Colonic mucosa (tissue), 4 donors: Measurements from ENCODE around the gene PIM3. TPM values are rescaled to one million over a fixed set of nuclear protein-coding genes. Genes with fewer than 3 reads are reported as not detected.

Experiments
- DNase-seq: peaks from one replicate; pipeline ENCODE4 v3.0.0-alpha.2; 2020
- H3K27ac ChIP-seq: fragments of 200-600 bp; one replicate; pipeline ENCODE4 v1.8.0; 2021
- H3K27me3 ChIP-seq: fragments of 200-600 bp; one replicate; pipeline ENCODE4 v1.8.0; 2021
- H3K36me3 ChIP-seq: fragments of 200-600 bp; one replicate; pipeline ENCODE4 v1.8.0; 2021
- H3K4me1 ChIP-seq: fragments of 200-600 bp; one replicate; pipeline ENCODE4 v1.8.0; 2021; ENCODE audit warnings: mild to moderate bottlenecking
- H3K4me3 ChIP-seq: fragments of 200-600 bp; one replicate; pipeline ENCODE4 v1.8.0; 2021
- H3K9ac ChIP-seq, 2 donors: one replicate each; pipeline ENCODE4 v1.7.0; 2013; ENCODE audit warnings: control low read depth in 2 of 2, low read depth in 2 of 2, low read length in 2 of 2
- H3K9me3 ChIP-seq: fragments of 200-600 bp; one replicate; pipeline ENCODE4 v1.8.0; 2021
- intact Hi-C: fragments of 100-400 bp; cut with DNase I; formaldehyde crosslinking; loops from one replicate; pipeline ENCODE4 v1.14.1; 2022
- total RNA-seq, 2 donors: library from RNA; stranded (reverse); fragmentation: NEBNext Ultra II Directional in 1 of 2; extraction: Animal tissue kit (Norgen Biotek cat#: 25700) in 1 of 2; gene quantifications; one replicate each; pipeline ENCODE4 v1.2.1, GENCODE V29; 2021
- TF ChIP-seq, protein P1 (sequence below): fragments of 200-600 bp; IDR thresholded peaks from one replicate; pipeline ENCODE4 v1.8.0; 2022; ENCODE audit warnings: antibody characterized with exemption, mild to moderate bottlenecking
- donor health status: healthy.
- donor health status: DM: no; HTN: no; CAD: no.
- donor health status: DM: no; HTN: no; CAD: no.

The PIM3 gene
- total RNA-seq, 2 donors from 2014 or later: 65.6 to 74.4 TPM

DNA sequence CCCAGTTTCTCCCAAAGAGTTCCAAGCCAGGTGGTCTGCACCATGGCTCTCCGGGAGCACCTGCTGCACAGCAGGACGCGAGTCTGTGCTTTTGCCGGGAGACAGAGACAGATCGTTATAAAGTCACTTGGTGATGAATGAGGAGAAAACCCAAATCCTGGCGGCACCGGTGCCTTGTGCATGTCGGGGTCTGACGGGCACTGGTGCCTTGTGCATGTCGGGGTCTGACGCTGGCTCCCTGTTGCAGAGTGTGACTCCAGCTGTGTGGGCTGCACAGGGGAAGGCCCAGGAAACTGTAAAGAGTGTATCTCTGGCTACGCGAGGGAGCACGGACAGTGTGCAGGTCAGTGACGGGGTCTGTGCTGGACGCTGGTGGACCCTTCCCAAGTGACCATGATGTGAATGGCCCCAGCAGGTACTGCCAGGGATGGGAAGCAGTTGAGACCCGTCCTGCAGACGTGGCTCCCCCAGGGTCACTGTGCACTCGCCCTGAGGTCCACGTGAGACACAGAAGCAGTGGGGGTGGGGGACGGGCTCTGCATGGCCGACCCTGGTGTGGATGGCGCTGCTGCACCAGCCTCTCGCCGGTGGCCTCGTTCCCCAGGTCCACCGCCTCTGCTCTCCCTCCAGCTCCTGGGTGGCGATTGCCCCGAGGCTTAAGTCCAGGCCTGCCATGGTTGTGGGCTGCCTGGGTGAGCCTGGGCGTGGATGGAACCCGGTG lies 36.3 kb upstream of the PIM3 start:
- TF ChIP-seq, protein P1, sequence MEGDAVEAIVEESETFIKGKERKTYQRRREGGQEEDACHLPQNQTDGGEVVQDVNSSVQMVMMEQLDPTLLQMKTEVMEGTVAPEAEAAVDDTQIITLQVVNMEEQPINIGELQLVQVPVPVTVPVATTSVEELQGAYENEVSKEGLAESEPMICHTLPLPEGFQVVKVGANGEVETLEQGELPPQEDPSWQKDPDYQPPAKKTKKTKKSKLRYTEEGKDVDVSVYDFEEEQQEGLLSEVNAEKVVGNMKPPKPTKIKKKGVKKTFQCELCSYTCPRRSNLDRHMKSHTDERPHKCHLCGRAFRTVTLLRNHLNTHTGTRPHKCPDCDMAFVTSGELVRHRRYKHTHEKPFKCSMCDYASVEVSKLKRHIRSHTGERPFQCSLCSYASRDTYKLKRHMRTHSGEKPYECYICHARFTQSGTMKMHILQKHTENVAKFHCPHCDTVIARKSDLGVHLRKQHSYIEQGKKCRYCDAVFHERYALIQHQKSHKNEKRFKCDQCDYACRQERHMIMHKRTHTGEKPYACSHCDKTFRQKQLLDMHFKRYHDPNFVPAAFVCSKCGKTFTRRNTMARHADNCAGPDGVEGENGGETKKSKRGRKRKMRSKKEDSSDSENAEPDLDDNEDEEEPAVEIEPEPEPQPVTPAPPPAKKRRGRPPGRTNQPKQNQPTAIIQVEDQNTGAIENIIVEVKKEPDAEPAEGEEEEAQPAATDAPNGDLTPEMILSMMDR: no peak
- no peaks in the 10 kb centered on the region for H3K36me3 ChIP-seq
- H3K4me1 ChIP-seq: no peaks in the 10 kb centered on the region
- H3K9me3 ChIP-seq: no peaks in the 10 kb centered on the region
- no peak for DNase-seq
- no peak overlapping the region for H3K4me3 ChIP-seq
- intact Hi-C loops: loop anchor here (10.0 kb wide), 1 partner anchor 221 kb away; no protein-coding TSS in a partner anchor
- no peak overlapping the region for H3K27ac ChIP-seq
- no peak overlapping the region for H3K9ac ChIP-seq
- H3K27me3 ChIP-seq: no peaks in the 10 kb centered on the region

DNA sequence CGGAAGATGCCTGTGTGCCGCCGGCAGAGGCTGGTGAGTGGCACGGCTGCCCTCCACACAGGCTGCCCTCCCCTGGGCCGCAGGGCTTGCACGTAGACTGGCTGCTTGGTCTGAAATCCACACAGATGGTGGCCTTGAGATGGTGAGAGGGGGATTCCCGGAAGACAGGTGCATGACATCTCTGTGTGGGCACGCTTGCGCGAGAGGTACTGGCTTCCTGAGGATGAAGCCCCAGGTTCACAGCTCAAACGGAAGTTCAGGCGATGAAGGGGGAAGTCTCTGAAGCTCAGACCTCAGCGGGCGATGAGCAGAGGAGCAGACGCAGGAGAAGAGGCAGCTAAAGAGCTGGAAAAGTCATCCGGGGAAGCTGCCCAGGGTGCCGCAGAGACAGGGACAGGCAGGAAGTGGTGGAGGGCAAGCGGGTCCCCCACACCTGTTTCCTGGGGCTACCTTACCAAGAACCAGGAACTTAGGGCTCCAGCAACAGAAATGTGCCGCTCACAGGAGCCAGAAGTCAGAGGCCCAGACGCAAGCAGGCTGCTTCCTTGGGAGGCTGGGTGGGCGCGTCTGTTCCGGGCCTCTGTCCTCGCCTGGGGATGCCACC lies 34.9 kb upstream of the PIM3 start:
- no peak overlapping the region for H3K4me3 ChIP-seq
- TF ChIP-seq, protein P1: no peak
- intact Hi-C loops: loop anchor here (5.0 to 10.0 kb wide), 2 partner anchors 158 to 219 kb away; no protein-coding TSS in a partner anchor
- H3K4me1 ChIP-seq: peaks cover 6% of the 10 kb centered on the region
- H3K9ac ChIP-seq: no peak overlapping the region
- H3K27ac ChIP-seq: peak overlapping the region; percentile 44
- H3K36me3 ChIP-seq: no peaks in the 10 kb centered on the region
- DNase-seq: no peak
- no peaks in the 10 kb centered on the region for H3K27me3 ChIP-seq
- H3K9me3 ChIP-seq: no peaks in the 10 kb centered on the region

DNA sequence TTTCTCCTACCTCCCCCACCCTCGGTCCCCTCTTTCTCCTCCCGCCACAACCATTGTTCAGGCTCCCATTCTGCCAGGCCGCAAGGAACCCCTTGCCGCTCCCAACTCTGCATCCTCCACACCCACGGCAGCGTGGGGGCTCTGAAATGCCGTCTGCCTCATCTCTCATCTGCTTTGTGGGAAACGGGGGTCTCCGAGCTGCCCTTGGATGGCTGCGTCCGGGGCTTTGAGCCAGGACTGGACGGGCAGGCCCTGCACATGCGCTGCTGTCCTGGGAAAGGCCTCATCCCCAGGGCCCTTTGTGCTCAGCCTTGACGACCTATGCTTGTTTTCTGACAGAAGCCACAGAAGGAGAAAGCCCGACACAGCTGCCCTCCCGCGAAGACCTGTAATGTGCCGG lies 33.7 kb upstream of the PIM3 start:
- intact Hi-C loops: loop anchor here (5.0 to 10.0 kb wide), 2 partner anchors 160 to 218 kb away; no protein-coding TSS in a partner anchor
- DNase-seq: no peak

DNA sequence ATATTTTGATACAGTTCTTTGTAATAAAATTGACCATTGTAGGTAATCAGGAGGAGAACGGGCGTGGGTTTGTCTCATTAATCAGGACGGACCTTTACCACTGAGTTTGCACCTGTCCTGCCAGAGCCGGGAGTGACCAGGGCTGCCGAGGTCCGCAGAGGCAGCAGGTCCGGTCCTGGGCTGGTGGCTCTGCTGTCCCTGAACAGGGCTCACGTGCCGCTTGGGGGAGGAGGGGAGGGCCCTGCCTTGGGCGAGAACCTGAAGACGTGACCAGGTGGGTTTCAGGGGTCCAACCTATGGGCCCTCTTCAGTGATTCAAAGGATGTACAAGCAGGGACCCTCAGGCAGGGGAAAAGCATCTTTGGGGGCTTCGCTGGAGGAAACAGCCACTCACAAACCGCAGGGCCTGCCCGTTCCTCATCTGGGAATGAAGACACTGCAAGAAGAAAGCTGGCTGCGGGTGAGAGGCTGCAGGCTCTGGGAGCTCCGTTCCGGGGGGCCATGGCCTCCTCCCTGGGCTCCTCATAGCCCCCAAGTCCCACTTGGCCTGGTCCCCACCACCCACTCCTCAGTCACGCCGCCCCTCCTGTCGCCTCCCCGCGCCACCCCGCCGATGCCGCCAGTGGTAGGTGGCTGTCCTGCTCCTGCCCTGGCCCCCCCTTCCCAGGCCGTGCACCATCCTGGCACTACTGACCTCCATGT lies 32.9 kb upstream of the PIM3 start:
- H3K27ac ChIP-seq: no peak overlapping the region
- H3K27me3 ChIP-seq: no peaks in the 10 kb centered on the region
- H3K9ac ChIP-seq: no peak overlapping the region
- peaks cover 6% of the 10 kb centered on the region for H3K4me1 ChIP-seq
- no peak overlapping the region for H3K4me3 ChIP-seq
- H3K9me3 ChIP-seq: no peaks in the 10 kb centered on the region
- TF ChIP-seq, protein P1: no peak
- no peak for DNase-seq
- intact Hi-C loops: loop anchor here (2.0 to 10.0 kb wide), 3 partner anchors 103 to 217 kb away; no protein-coding TSS in a partner anchor
- H3K36me3 ChIP-seq: no peaks in the 10 kb centered on the region

More for the DNA sequence above, 33.7 kb upstream of the PIM3 start:
- Histone ChIP-seq H3K36me3 (no peaks in the 10 kb centered on the region), H3K4me1 (peaks cover 6% of the 10 kb centered on the region), H3K4me3 (no peak overlapping the region), H3K9ac (no peak overlapping the region), H3K9me3 (no peaks in the 10 kb centered on the region), H3K27ac (no peak overlapping the region), H3K27me3 (no peaks in the 10 kb centered on the region)
- TF ChIP-seq, protein P1: no peak

DNA sequence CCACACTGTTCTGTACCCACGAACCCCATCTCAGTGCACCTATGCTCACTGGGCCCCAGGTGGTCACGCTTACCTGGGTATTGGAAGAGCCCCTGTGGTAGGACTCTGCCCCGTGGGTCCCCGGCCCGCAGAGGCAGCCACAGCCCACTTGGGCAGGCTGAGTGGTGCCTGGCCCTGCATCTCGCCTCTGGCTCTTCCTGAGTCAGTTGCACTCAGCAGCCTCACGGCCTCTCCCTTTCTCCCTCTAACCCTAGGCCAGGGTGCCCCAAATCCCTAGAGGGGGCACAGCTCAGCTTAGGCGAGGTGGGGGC lies 32.4 kb upstream of the PIM3 start:
- DNase-seq: no peak
- Histone ChIP-seq H3K27me3 (no peaks in the 10 kb centered on the region), H3K9me3 (no peaks in the 10 kb centered on the region), H3K4me1 (peaks cover 6% of the 10 kb centered on the region), H3K27ac (no peak overlapping the region), H3K36me3 (no peaks in the 10 kb centered on the region), H3K9ac (no peak overlapping the region), H3K4me3 (no peak overlapping the region)
- intact Hi-C loops: loop anchor here (2.0 to 10.0 kb wide), 3 partner anchors 103 to 217 kb away; no protein-coding TSS in a partner anchor
- TF ChIP-seq, protein P1: no peak
